Right hindlimb (tissue), 1 donor: ENCODE measurements around the gene SLC15A1.

Experiments used
- DNase-seq: peaks from one replicate; pipeline ENCODE4 v3.0.0-alpha.2; 2018

The SLC15A1 gene

GRCh38 chr13:98690348-98691022 lies 62.0 kb downstream of the SLC15A1 start:
- DNase-seq, result no peak

GRCh38 chr13:98689347-98689968 lies 63.0 kb downstream of the SLC15A1 start:
- DNase-seq, result no peak

GRCh38 chr13:98688373-98688772 lies 64.1 kb downstream of the SLC15A1 start:
- DNase-seq, result no peak

GRCh38 chr13:98687319-98687718 lies 65.2 kb downstream of the SLC15A1 start:
- DNase-seq, result no peak

- no peak for DNase-seq
Measured at GRCh38 chr13:98686270-98686669, 66.2 kb downstream of the SLC15A1 start.

- peak; percentile 72 for DNase-seq
Measured at GRCh38 chr13:98685146-98685545, 67.3 kb downstream of the SLC15A1 start.

- DNase-seq, result no peak
Measured at GRCh38 chr13:98681049-98681448, 71.4 kb downstream of the SLC15A1 start.

GRCh38 chr13:98678741-98679140 lies 73.7 kb downstream of the SLC15A1 start:
- DNase-seq, result no peak

GRCh38 chr13:98677398-98677797 lies 75.1 kb downstream of the SLC15A1 start:
- no peak for DNase-seq

- DNase-seq, result no peak
Measured at GRCh38 chr13:98676239-98676638, 76.2 kb downstream of the SLC15A1 start.

GRCh38 chr13:98675837-98676236 lies 76.6 kb downstream of the SLC15A1 start:
- no peak for DNase-seq

GRCh38 chr13:98675066-98675465 lies 77.4 kb downstream of the SLC15A1 start:
- no peak for DNase-seq

- peak; percentile 66 for DNase-seq
Measured at GRCh38 chr13:98672947-98673613, 79.4 kb downstream of the SLC15A1 start.

- no peak for DNase-seq
Measured at GRCh38 chr13:98668155-98668554, 84.3 kb downstream of the SLC15A1 start.

GRCh38 chr13:98665638-98665995 lies 86.9 kb downstream of the SLC15A1 start:
- DNase-seq, result no peak

GRCh38 chr13:98664924-98665637 lies 87.4 kb downstream of the SLC15A1 start:
- DNase-seq, result no peak

GRCh38 chr13:98664510-98664909 lies 88.0 kb downstream of the SLC15A1 start:
- no peak for DNase-seq

- DNase-seq, result no peak
Measured at GRCh38 chr13:98664047-98664446, 88.4 kb downstream of the SLC15A1 start.

- peak; percentile 51 for DNase-seq
Measured at GRCh38 chr13:98658131-98658530, 94.3 kb downstream of the SLC15A1 start.

GRCh38 chr13:98657506-98658085 lies 94.9 kb downstream of the SLC15A1 start:
- DNase-seq, result no peak

- DNase-seq, result no peak
Measured at GRCh38 chr13:98656223-98656622, 96.2 kb downstream of the SLC15A1 start.

- DNase-seq, result peak; percentile 84
Measured at GRCh38 chr13:98653463-98653985, 98.9 kb downstream of the SLC15A1 start.
